Endodermal cell (in vitro differentiated cells): ENCODE measurements around the gene TBK1. TPM values are rescaled to one million over a fixed set of nuclear protein-coding genes. Genes with fewer than 3 reads are reported as not detected.

Experiments
- DNase-seq: peaks from one replicate; pipeline ENCODE4 v3.0.0-alpha.2; 2017
- H3K27ac ChIP-seq: 2 replicates; pipeline ENCODE4 v1.5.1; 2013; ENCODE audit warnings: mild to moderate bottlenecking, low read depth, low read length, moderate library complexity
- H3K27me3 ChIP-seq: 2 replicates; pipeline ENCODE4 v1.6.1; 2013; ENCODE audit warnings: mild to moderate bottlenecking, low read length, moderate library complexity; ENCODE audit not compliant: insufficient read depth, control insufficient read depth, poor library complexity, severe bottlenecking
- H3K36me3 ChIP-seq: 2 replicates; pipeline ENCODE4 v1.7.0; 2013; ENCODE audit warnings: mild to moderate bottlenecking, low read length, moderate library complexity; ENCODE audit not compliant: control insufficient read depth, insufficient read depth
- H3K4me1 ChIP-seq: one replicate; pipeline ENCODE4 v1.7.0; 2013; ENCODE audit warnings: low read length; ENCODE audit not compliant: control insufficient read depth, insufficient read depth
- H3K4me3 ChIP-seq: 2 replicates; pipeline ENCODE4 v1.5.1; 2013; ENCODE audit warnings: mild to moderate bottlenecking, low read length, moderate library complexity
- H3K9ac ChIP-seq: 2 replicates; pipeline ENCODE4 v1.6.1; 2013; ENCODE audit warnings: mild to moderate bottlenecking, low read length, moderate library complexity; ENCODE audit not compliant: poor library complexity, severe bottlenecking; ENCODE audit errors: extremely low read depth
- H3K9me3 ChIP-seq: 2 replicates; pipeline ENCODE4 v1.6.1; 2013; ENCODE audit warnings: mild to moderate bottlenecking, low read length, moderate library complexity; ENCODE audit not compliant: control insufficient read depth
- H3K27ac Mint-ChIP-seq: 2 replicates; pipeline ENCODE4 v1.8.0; 2020; ENCODE audit warnings: mixed read lengths
- H3K27me3 Mint-ChIP-seq: 2 replicates; pipeline ENCODE4 v1.8.0; 2021; ENCODE audit warnings: mild to moderate bottlenecking, mixed read lengths; ENCODE audit not compliant: insufficient read depth
- H3K36me3 Mint-ChIP-seq: 2 replicates; pipeline ENCODE4 v1.8.0; 2020; ENCODE audit warnings: low read depth, mixed read lengths
- H3K4me1 Mint-ChIP-seq: 2 replicates; pipeline ENCODE4 v1.8.0; 2020; ENCODE audit warnings: mixed read lengths
- H3K4me3 Mint-ChIP-seq: 2 replicates; pipeline ENCODE4 v1.8.0; 2020; ENCODE audit warnings: mild to moderate bottlenecking, moderate library complexity, mixed read lengths
- H3K9me3 Mint-ChIP-seq: 2 replicates; pipeline ENCODE4 v1.8.0; 2020; ENCODE audit warnings: mild to moderate bottlenecking, mixed read lengths
- CTCF ChIP-seq: fragments of 200-600 bp; sonication (generic); conservative IDR thresholded peaks from 2 replicates; pipeline ENCODE4 v1.5.0; 2021; ENCODE audit warnings: antibody characterized with exemption, mild to moderate bottlenecking
- WGBS, 2 experiments: methylation state at CpG; one replicate each; pipeline versions ENCODE4 v1.1.5 to v1.1.7; 2013; ENCODE audit warnings: missing lambda C conversion rate in 2 of 2, mixed read lengths in 1 of 2; ENCODE audit not compliant: insufficient coverage in 1 of 2, insufficient read length in 1 of 2; 5-methylcytosine and 5-hydroxymethylcytosine counted together
- total RNA-seq, 2 donors: library from RNA; stranded (reverse); fragmentation: NEBNext Ultra II Directional in 1 of 2; extraction: Animal tissue kit (Norgen Biotek cat#: 25700) in 1 of 2; gene quantifications; 2 replicates in 1 of 2; 3 replicates in 1 of 2; pipeline ENCODE4 v1.2.1, GENCODE V29; 2021

Gene TBK1
- total RNA-seq, 2 donors from 2014 or later: 23.9 to 25.1 TPM

GRCh38 chr12:64478661-64479060 is 26.7 kb downstream of the TBK1 start:
- no peaks in the 10 kb centered on the region for H3K27me3 Mint-ChIP-seq
- H3K27ac ChIP-seq: no peak overlapping the region
- peaks cover 27% of the 10 kb centered on the region for H3K9me3 ChIP-seq
- no peak overlapping the region for H3K4me3 Mint-ChIP-seq
- H3K36me3 Mint-ChIP-seq: peaks cover 48% of the 10 kb centered on the region
- no peaks in the 10 kb centered on the region for H3K27me3 ChIP-seq
- H3K36me3 ChIP-seq: peaks cover 89% of the 10 kb centered on the region
- H3K9me3 Mint-ChIP-seq: peaks cover 30% of the 10 kb centered on the region
- H3K4me1 Mint-ChIP-seq: no peaks in the 10 kb centered on the region
- H3K4me3 ChIP-seq: no peak overlapping the region
- H3K4me1 ChIP-seq: no peaks in the 10 kb centered on the region
- no peak for TF ChIP-seq CTCF
- no peak overlapping the region for H3K9ac ChIP-seq
- H3K27ac Mint-ChIP-seq: no peak overlapping the region
- no peak for DNase-seq

GRCh38 chr12:64480148-64480547 is 28.2 kb downstream of the TBK1 start:
- H3K4me3 ChIP-seq: no peak overlapping the region
- no peaks in the 10 kb centered on the region for H3K27me3 Mint-ChIP-seq
- H3K4me1 ChIP-seq: no peaks in the 10 kb centered on the region
- TF ChIP-seq CTCF: no peak
- peaks cover 23% of the 10 kb centered on the region for H3K9me3 Mint-ChIP-seq
- peaks cover 20% of the 10 kb centered on the region for H3K9me3 ChIP-seq
- no peak overlapping the region for H3K27ac ChIP-seq
- peaks cover 39% of the 10 kb centered on the region for H3K36me3 Mint-ChIP-seq
- no peak for DNase-seq
- H3K9ac ChIP-seq: no peak overlapping the region
- H3K27ac Mint-ChIP-seq: no peak overlapping the region
- H3K4me1 Mint-ChIP-seq: no peaks in the 10 kb centered on the region
- 80 to 100% methylated on average over 1 of the region's 1 CpG for WGBS, 2 experiments
- peaks cover 81% of the 10 kb centered on the region for H3K36me3 ChIP-seq
- H3K27me3 ChIP-seq: no peaks in the 10 kb centered on the region
- no peak overlapping the region for H3K4me3 Mint-ChIP-seq

GRCh38 chr12:64486657-64487056 is 34.7 kb downstream of the TBK1 start:
- no peaks in the 10 kb centered on the region for H3K27me3 Mint-ChIP-seq
- Histone ChIP-seq H3K27ac (no peak overlapping the region), H3K36me3 (peaks cover 87% of the 10 kb centered on the region), H3K4me3 (no peak overlapping the region), H3K4me1 (no peaks in the 10 kb centered on the region), H3K9ac (no peak overlapping the region), H3K9me3 (no peaks in the 10 kb centered on the region), H3K27me3 (no peaks in the 10 kb centered on the region)
- DNase-seq: no peak
- no peak for TF ChIP-seq CTCF
- H3K27ac Mint-ChIP-seq: no peak overlapping the region
- H3K4me3 Mint-ChIP-seq: no peak overlapping the region
- H3K4me1 Mint-ChIP-seq: no peaks in the 10 kb centered on the region
- peaks cover 54% of the 10 kb centered on the region for H3K36me3 Mint-ChIP-seq
- WGBS, 2 experiments: 100% methylated on average over 2 of the region's 3 CpGs; no CpG with 5 or more reads in 1 of the 2 experiments
- no peaks in the 10 kb centered on the region for H3K9me3 Mint-ChIP-seq
